Osteocyte (in vitro differentiated cells): ENCODE measurements around the gene OR6C70. TPM values are rescaled to one million over a fixed set of nuclear protein-coding genes. Genes with fewer than 3 reads are reported as not detected.

Experiments used
- DNase-seq: peaks from one replicate; pipeline ENCODE4 v3.0.0; 2021; ENCODE audit warnings: mixed read lengths; ENCODE audit not compliant: unreplicated experiment; ENCODE audit errors: extremely low spot score
- H3K27ac Mint-ChIP-seq: one replicate; pipeline ENCODE4 v1.8.0; 2021; ENCODE audit warnings: mild to moderate bottlenecking, mixed read lengths; ENCODE audit not compliant: unreplicated experiment
- H3K27me3 Mint-ChIP-seq: one replicate; pipeline ENCODE4 v1.8.0; 2021; ENCODE audit warnings: mixed read lengths; ENCODE audit not compliant: unreplicated experiment
- H3K36me3 Mint-ChIP-seq: one replicate; pipeline ENCODE4 v1.8.0; 2021; ENCODE audit warnings: mixed read lengths; ENCODE audit not compliant: unreplicated experiment
- H3K4me1 Mint-ChIP-seq: one replicate; pipeline ENCODE4 v1.8.0; 2021; ENCODE audit warnings: mixed read lengths; ENCODE audit not compliant: unreplicated experiment
- H3K4me3 Mint-ChIP-seq: one replicate; pipeline ENCODE4 v1.8.0; 2021; ENCODE audit warnings: mild to moderate bottlenecking, moderate library complexity, mixed read lengths; ENCODE audit not compliant: unreplicated experiment
- H3K9me3 Mint-ChIP-seq: one replicate; pipeline ENCODE4 v1.8.0; 2021; ENCODE audit warnings: mixed read lengths; ENCODE audit not compliant: unreplicated experiment
- total RNA-seq: library from RNA; stranded (reverse); gene quantifications from 2 replicates; pipeline ENCODE4 v1.2.1, GENCODE V29; 2021
- TF ChIP-seq, protein P1 (sequence below): fragments of 200-600 bp; sonication (generic); IDR thresholded peaks from 2 replicates; pipeline ENCODE4 v1.5.0; 2021; ENCODE audit warnings: antibody characterized with exemption, mild to moderate bottlenecking, moderate library complexity

OR6C70 gene
- total RNA-seq, 1 donor from 2014 or later = not detected

DNA sequence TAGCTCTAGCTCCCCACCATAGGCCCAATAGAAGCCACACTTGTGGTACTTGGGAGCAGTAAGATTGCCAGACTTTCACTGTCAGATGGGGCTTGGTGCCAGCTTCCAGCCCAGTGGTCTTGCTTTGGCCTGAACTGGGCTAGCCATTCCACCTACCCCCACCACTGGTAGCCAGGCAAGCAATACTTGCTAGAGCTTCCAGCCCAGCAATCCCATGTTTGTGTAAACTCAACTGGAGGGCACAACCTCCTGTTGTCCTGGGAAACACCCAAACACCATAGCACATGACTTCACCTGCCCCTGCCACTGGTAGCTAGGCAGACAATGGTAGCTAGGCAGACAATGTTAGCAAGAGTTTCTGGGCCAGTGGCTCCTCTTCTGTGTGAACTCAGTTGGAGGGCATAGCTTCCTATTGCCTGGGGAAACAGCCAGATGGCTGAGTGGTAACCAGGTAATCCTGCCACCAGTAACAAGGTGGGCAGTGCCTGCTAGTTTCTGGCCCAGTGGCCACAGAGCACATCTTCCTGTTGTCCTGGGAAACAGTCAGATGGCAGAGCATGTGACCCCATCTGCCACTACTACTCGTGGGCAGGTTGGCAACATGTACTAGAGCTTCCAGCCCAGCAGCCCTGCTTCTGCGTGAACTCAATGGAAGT is 49.5 kb downstream of the OR6C70 start:
- Mint-ChIP-seq H3K4me1 (no peaks in the 10 kb centered on the region), H3K27ac (no peak overlapping the region), H3K9me3 (no peaks in the 10 kb centered on the region), H3K27me3 (peaks cover 24% of the 10 kb centered on the region), H3K4me3 (no peak overlapping the region), H3K36me3 (no peaks in the 10 kb centered on the region)
- TF ChIP-seq, protein P1, sequence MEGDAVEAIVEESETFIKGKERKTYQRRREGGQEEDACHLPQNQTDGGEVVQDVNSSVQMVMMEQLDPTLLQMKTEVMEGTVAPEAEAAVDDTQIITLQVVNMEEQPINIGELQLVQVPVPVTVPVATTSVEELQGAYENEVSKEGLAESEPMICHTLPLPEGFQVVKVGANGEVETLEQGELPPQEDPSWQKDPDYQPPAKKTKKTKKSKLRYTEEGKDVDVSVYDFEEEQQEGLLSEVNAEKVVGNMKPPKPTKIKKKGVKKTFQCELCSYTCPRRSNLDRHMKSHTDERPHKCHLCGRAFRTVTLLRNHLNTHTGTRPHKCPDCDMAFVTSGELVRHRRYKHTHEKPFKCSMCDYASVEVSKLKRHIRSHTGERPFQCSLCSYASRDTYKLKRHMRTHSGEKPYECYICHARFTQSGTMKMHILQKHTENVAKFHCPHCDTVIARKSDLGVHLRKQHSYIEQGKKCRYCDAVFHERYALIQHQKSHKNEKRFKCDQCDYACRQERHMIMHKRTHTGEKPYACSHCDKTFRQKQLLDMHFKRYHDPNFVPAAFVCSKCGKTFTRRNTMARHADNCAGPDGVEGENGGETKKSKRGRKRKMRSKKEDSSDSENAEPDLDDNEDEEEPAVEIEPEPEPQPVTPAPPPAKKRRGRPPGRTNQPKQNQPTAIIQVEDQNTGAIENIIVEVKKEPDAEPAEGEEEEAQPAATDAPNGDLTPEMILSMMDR = no peak
- DNase-seq = no peak

Other genes starting within 250 kb of the OR6C70 start
- gene OR10A7, start 249.1 kb downstream of the OR6C70 start, total RNA-seq = not detected in 2 replicates
- gene OR6C74, start 225.5 kb downstream of the OR6C70 start, total RNA-seq = not detected in 2 replicates
- not detected in 2 replicates for gene OR6C6, start 173.6 kb downstream of the OR6C70 start, total RNA-seq
- gene OR6C1, start 155.8 kb downstream of the OR6C70 start, total RNA-seq = not detected in 2 replicates
- gene OR6C3, start 139.4 kb downstream of the OR6C70 start, total RNA-seq = not detected in 2 replicates
- gene OR6C75, start 107.2 kb downstream of the OR6C70 start, total RNA-seq = not detected in 2 replicates
- gene OR6C65, start 69.6 kb downstream of the OR6C70 start, total RNA-seq = not detected in 2 replicates
- gene OR6C76, start 43.9 kb downstream of the OR6C70 start, total RNA-seq = not detected in 2 replicates
- not detected in 2 replicates for gene OR6C2, start 26.1 kb downstream of the OR6C70 start, total RNA-seq
- not detected in 2 replicates for gene OR6C68, start 22.2 kb upstream of the OR6C70 start, total RNA-seq
- not detected in 2 replicates for gene OR6C4, start 79.5 kb upstream of the OR6C70 start, total RNA-seq
- not detected in 2 replicates for gene OR2AP1, start 102.3 kb upstream of the OR6C70 start, total RNA-seq
- gene OR10P1, start 166.8 kb upstream of the OR6C70 start, total RNA-seq = not detected in 2 replicates
- gene ITGA7, start 237.8 kb upstream of the OR6C70 start, total RNA-seq = 5.1 and 5.7 TPM in 2 replicates
- 99.4 and 103 TPM in 2 replicates for gene BLOC1S1, start 245.9 kb upstream of the OR6C70 start, total RNA-seq